Fibroblast of pulmonary artery (primary cell): ENCODE measurements around the gene TMEM253.

ENCODE experiments used
- DNase-seq: peaks from one replicate; pipeline ENCODE4 v3.0.0-alpha.2; 2010; ENCODE audit warnings: low read depth
- H3K4me3 ChIP-seq: replicated peaks from 2 replicates; pipeline ENCODE4 v1.5.1; 2011; ENCODE audit warnings: low read depth, mild to moderate bottlenecking, control low read depth, low read length, moderate library complexity
- CTCF ChIP-seq: IDR thresholded peaks from 2 replicates; pipeline ENCODE4 v1.5.1; 2011; ENCODE audit warnings: mild to moderate bottlenecking, control low read depth, low read length, inconsistent platforms; ENCODE audit errors: missing control alignments

TMEM253 gene

GRCh38 chr14:21100931-21101330 lies at the start of gene TMEM253:
Gene TMEM253, plus strand, starts transcription at chr14:21101066. Its CDS starts 278 bp downstream, at chr14:21101344.
- DNase-seq, result no peak
- H3K4me3 ChIP-seq, result no peak within 1 kb of the TSS
- TF ChIP-seq CTCF, result no peak

GRCh38 chr14:21053184-21054122 lies 47.4 kb upstream of the TMEM253 start:
- no peak for TF ChIP-seq CTCF
- no peak overlapping the region for H3K4me3 ChIP-seq
- DNase-seq, result no peak

GRCh38 chr14:21054123-21054767 lies 46.6 kb upstream of the TMEM253 start:
- no peak for DNase-seq
- H3K4me3 ChIP-seq, result no peak overlapping the region
- TF ChIP-seq CTCF, result no peak

DNA sequence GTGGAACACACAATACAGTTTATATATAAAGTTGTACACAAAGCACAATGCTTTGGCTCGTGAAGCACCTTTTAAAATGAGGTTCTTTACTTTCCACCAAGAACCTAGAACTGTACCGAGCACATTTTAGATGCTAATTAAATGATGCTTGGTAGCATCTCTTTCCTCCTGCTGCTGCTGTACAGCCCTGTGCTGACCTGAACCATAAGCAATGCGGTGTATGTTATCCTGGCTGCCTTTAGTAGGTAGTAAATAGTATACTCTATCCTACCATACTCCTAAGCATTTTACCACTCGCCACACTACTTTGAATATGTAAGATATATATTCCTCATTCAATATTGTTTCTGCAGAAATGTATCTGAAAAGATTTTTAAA lies 46.1 kb upstream of the TMEM253 start:
- TF ChIP-seq CTCF, result no peak
- no peak overlapping the region for H3K4me3 ChIP-seq
- no peak for DNase-seq

DNA sequence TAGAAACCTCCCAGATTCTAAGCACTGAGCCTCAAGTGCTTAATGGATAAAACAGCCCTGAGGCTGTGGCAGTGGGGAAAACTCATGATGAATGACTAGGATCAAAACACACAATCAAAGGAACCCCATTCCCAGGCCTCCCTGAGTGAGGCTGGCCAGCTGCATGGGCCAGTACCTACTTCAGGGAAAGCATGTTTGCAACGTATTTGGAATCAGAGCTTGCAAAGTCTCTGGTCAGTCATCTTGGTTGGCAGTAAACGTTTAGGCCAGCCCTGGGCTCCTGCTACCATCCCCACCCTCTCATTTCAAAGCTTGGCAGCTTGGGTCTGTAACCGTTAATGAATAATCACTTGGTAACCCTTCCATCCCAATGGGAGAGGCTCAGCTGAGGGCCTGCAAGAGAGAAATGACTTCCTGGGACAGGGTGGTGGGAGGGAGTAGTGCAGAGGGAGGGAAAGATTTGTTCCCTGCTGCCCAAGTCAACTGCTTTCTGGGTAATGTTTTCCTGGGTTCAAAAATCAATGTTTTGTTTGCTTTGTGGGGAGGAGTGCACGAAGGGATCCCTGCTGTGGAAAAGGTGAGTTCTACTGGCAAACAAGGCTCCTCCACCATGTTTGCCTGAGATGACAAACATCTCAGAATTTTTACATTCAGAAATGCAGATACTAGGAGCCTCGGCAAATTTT lies 45.3 kb upstream of the TMEM253 start:
- H3K4me3 ChIP-seq, result no peak overlapping the region
- DNase-seq, result no peak
- no peak for TF ChIP-seq CTCF

- TF ChIP-seq CTCF, result no peak
- no peak for DNase-seq
- no peak overlapping the region for H3K4me3 ChIP-seq
Measured at GRCh38 chr14:21056520-21057163, 44.2 kb upstream of the TMEM253 start.
